ENCODE data around the gene PPP4R3B. TPM values are rescaled to one million over a fixed set of nuclear protein-coding genes. Genes with fewer than 3 reads are reported as not detected.

PPP4R3B gene
- total and polyA plus RNA-seq, 2 of the 13 experiments (the other 11 are each of a cell fraction or from before 2014, with no cell fraction given), result 24.2 to 53.0 TPM

- TF ChIP-seq MXD4 (CRISPR knock-in tag; IDR thresholded peaks at IDR 0.05) (peak; percentile 46; the same call in 1 of the 2 replicates), ZNF207 (IDR thresholded peaks at IDR 0.05; ENCODE audit: borderline replicate concordance) (no peak), FOXA3 (CRISPR knock-in tag; IDR thresholded peaks at IDR 0.05) (no peak), GMEB2 (CRISPR knock-in tag; IDR thresholded peaks at IDR 0.05; ENCODE audit: low read depth) (no peak), ZBTB2 (CRISPR knock-in tag; IDR thresholded peaks at IDR 0.05; ENCODE audit: low read depth) (no peak), NFKB2 (CRISPR knock-in tag; IDR thresholded peaks at IDR 0.05; ENCODE audit: borderline replicate concordance) (peak; percentile 57; the same call in 1 of the 2 replicates), ZNF329 (CRISPR knock-in tag; IDR thresholded peaks at IDR 0.05; ENCODE audit: low read depth) (no peak; the same call in 1 of the 2 replicates), ZNF782 (CRISPR knock-in tag; IDR thresholded peaks at IDR 0.05; ENCODE audit: borderline replicate concordance) (no peak), BCL6 (CRISPR knock-in tag; IDR thresholded peaks at IDR 0.05) (no peak), JUN (CRISPR knock-in tag; IDR thresholded peaks at IDR 0.05) (no peak), PHF20 (CRISPR knock-in tag; IDR thresholded peaks at IDR 0.05) (peak; percentile 14; the same call in 1 of the 2 replicates), TMF1 (CRISPR knock-in tag; IDR thresholded peaks at IDR 0.05; ENCODE audit: low read depth) (no peak), GTF3A (CRISPR knock-in tag; conservative IDR thresholded peaks at IDR 0.05) (no peak), FLYWCH1 (CRISPR knock-in tag; IDR thresholded peaks at IDR 0.05) (no peak), ZMYM2 (CRISPR knock-in tag; IDR thresholded peaks at IDR 0.05) (no peak)
- TF ChIP-seq, protein P1, sequence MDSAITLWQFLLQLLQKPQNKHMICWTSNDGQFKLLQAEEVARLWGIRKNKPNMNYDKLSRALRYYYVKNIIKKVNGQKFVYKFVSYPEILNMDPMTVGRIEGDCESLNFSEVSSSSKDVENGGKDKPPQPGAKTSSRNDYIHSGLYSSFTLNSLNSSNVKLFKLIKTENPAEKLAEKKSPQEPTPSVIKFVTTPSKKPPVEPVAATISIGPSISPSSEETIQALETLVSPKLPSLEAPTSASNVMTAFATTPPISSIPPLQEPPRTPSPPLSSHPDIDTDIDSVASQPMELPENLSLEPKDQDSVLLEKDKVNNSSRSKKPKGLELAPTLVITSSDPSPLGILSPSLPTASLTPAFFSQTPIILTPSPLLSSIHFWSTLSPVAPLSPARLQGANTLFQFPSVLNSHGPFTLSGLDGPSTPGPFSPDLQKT (CRISPR knock-in tag; IDR thresholded peaks at IDR 0.05; ENCODE audit: borderline replicate concordance), result no peak
- TF ChIP-seq, protein P2, sequence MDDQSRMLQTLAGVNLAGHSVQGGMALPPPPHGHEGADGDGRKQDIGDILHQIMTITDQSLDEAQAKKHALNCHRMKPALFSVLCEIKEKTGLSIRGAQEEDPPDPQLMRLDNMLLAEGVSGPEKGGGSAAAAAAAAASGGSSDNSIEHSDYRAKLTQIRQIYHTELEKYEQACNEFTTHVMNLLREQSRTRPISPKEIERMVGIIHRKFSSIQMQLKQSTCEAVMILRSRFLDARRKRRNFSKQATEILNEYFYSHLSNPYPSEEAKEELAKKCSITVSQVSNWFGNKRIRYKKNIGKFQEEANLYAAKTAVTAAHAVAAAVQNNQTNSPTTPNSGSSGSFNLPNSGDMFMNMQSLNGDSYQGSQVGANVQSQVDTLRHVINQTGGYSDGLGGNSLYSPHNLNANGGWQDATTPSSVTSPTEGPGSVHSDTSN (CRISPR knock-in tag; IDR thresholded peaks at IDR 0.05; ENCODE audit: borderline replicate concordance), result no peak; the same call in 1 of the 2 replicates
- TF ChIP-seq, protein P3, sequence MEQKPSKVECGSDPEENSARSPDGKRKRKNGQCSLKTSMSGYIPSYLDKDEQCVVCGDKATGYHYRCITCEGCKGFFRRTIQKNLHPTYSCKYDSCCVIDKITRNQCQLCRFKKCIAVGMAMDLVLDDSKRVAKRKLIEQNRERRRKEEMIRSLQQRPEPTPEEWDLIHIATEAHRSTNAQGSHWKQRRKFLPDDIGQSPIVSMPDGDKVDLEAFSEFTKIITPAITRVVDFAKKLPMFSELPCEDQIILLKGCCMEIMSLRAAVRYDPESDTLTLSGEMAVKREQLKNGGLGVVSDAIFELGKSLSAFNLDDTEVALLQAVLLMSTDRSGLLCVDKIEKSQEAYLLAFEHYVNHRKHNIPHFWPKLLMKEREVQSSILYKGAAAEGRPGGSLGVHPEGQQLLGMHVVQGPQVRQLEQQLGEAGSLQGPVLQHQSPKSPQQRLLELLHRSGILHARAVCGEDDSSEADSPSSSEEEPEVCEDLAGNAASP (CRISPR knock-in tag; IDR thresholded peaks at IDR 0.05; ENCODE audit: borderline replicate concordance), result no peak
- TF ChIP-seq, protein P4, sequence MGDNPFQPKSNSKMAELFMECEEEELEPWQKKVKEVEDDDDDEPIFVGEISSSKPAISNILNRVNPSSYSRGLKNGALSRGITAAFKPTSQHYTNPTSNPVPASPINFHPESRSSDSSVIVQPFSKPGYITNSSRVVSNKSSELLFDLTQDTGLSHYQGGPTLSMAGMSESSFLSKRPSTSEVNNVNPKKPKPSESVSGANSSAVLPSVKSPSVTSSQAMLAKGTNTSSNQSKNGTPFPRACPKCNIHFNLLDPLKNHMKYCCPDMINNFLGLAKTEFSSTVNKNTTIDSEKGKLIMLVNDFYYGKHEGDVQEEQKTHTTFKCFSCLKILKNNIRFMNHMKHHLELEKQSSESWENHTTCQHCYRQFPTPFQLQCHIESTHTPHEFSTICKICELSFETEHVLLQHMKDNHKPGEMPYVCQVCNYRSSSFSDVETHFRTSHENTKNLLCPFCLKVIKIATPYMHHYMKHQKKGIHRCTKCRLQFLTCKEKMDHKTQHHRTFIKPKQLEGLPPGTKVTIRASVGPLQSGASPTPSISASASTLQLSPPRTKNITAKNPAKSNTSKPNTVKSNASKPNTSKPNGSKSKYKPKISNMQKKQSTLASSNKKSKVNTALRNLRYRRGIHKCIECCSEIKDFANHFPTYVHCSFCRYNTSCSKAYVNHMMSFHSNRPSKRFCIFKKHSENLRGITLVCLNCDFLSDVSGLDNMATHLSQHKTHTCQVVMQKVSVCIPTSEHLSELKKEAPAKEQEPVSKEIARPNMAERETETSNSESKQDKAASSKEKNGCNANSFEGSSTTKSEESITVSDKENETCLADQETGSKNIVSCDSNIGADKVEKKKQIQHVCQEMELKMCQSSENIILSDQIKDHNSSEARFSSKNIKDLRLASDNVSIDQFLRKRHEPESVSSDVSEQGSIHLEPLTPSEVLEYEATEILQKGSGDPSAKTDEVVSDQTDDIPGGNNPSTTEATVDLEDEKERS (CRISPR knock-in tag; IDR thresholded peaks at IDR 0.05), result 0 out of 2 replicates have a peak, but pooled peaks have one; percentile 54
Measured at GRCh38 chr2:55618275-55619055, 1.0 kb upstream of the PPP4R3B start (continued).
